AG08395 (cell line): Measurements from ENCODE around the gene DERL2.

ENCODE experiments used
- DNase-seq: peaks from one replicate; pipeline ENCODE4 v3.0.0; 2012; ENCODE audit warnings: mixed read lengths, low spot score

DERL2 gene

DNA sequence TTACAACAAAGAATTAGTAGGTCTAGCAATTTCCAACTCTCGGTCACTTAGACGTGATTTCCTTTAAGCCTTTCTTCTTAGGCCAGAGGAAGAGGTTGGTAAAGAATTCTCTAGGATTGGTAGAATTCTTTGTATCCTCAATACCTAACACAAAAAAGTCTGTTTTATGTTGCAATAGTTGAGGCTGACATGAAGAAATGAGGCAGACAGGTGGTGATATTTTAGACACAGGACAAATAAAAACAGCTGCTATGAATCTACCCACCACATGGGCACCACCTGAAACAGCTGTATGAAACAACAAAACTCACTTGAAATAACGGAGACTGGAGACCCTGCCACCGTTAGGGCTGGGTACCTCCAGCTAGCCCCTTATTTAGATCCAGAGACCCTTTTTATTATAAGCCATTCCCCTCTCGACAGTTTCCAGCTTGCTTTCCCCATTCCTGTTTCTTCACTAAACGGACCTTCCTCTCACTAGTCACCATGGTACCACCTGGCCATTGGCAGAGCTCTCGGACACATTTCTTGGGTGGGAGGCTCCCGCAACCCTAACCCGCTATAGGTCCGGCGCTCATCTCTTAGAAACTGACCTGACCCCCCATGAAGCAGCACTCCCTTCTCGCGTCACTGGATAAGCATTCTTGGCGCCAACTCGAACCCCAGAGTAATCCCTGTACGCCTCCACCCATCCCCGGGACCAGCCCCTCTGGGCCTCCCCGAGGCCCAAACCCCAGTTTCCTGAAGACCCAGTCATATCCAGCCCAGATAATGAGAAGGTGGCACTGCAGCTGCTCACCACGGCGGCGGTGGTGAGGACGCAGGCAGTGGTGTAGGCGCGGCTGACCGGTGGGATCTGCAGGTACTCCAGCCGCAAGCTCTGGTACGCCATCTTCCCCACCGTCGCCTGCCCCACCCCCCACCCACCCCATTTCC, at the start of gene DERL2:
Gene DERL2, minus strand, starts transcription at position 909 of the 936 bp plus-strand sequence. Its CDS starts 17 bp downstream, at position 892.
- no peak for DNase-seq

- DNase-seq, result no peak
Measured at GRCh38 chr17:5535436-5535835, 49.5 kb upstream of the DERL2 start.

DNA sequence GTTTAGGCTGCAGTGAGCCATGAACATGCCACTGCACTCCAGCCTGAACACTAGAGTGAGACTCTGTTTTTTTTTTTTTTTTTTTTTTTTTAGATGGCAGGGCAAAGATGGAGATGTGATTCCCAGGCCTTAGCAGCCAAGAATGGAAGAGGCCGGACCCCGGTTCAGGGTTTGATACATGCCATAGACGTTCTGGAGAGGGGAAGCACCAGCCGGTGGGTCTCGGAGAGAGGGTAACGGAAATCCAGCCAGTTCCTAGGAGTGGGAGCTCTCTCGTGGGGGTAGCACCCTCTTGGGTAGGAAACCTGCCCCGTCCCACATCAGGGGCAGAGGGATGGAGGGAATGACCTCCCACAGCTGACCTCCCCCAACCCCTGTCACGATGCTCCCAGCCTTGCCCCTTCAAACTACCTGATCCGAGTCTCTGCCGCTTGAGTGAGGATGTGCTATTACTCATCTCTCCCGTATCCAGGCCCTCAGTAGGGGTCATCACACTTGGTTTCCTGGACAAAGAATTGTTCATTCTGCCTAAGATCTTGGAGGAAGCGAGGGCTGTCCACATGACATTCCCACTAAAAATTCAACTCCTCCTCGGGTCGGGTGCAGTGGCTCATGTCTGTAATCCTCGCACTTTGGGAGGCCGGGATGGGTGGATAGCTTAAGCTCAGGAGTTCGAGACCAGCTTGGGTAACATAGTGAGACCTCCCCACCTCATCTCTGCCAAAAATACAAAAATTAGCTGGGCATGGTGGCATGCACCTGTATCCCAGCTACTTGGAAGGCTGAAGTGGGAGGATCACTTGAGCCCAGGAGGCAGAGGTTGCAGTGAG, 47.7 kb upstream of the DERL2 start:
- DNase-seq, result no peak

DNA sequence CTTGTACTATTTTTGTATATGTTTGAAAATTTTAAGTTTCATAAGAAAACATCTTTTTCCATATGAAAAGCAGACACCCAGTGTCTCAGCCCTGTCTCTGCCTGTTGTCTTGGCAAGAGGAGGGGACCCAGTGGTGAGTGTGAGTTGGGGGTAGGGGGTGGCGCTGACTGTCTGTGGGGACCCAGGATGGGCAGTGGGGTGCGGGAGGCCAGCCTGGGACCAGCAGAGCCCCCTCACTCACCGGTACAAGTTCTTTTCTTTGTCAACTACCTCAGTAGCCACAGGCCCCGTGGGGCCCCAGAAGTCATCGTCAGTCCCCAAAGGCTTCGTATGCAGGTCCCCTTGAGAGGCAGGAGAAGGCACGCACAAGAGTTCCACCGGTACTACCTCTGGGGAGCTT, 46.6 kb upstream of the DERL2 start:
- no peak for DNase-seq

GRCh38 chr17:5531085-5531418, 45.1 kb upstream of the DERL2 start:
- DNase-seq, result no peak

GRCh38 chr17:5530265-5531084, 44.5 kb upstream of the DERL2 start:
- no peak for DNase-seq

DNA sequence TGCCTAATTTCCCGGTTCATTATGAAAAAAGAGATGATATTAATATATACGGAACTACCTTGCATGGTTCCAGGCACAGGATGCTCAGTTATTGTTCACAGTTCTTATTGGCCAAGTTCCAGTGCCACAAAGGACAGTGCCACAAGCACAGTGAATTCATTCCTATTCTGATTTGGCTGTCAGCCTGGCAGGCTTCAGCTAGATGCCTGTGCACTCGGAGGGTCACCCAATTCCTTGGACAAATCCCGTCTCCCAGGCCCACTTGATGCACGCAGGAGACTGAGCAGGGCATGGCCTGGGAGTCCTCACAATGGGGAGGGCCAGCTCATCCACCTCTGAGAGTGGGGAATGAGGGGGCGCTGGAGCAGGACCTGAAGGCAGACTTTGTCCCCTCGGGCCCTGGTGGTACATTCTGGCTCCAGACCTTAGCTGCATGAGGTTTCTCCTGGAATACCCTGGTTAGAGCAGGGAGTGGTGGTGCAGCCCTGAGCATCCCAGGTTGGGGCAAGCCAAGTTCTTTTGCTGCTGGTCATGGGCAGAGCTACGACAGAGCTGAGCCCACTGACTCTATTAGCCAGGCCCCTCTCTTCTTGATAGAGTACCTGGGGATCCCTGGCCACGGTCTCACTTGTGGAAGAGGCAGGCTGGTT, 41.7 kb upstream of the DERL2 start:
- DNase-seq, result no peak

DNA sequence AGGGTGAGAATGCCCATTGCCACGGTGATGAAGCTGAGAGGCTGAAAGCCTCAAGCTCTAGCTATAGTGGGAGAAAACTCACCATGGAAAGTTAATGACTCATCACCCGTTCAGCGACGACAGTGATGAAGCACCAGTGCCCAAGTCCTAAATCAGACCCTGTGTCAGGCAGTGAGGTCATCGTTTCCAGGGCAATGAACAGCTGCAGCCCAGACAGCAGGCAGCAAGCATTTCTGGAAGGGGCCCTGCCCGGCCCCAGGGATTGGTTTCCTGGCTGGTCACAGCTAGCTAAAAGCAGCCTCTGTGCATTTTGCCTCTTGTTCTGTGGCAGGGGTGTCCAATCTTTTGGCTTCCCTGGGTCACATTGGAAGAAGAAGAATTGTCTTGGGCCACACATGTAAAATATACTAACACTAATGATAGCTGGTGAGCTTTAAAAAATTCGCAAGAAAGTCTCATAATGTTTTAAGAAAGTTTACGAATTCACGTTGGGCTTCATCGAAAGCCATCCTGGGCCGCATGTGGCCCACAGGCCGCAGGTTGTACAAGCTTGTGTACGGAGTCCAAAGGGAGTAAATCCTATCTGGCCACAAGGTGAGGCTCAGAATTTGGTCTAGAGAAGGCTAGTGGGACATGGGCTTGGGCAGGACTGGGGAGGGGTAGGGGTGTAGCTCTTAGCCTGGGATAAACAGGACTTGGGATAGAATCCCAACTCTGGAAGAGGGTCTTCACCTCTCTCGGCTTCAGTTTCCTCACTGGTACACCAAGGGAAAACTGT, 41.0 kb upstream of the DERL2 start:
- DNase-seq, result peak; percentile 97

DNA sequence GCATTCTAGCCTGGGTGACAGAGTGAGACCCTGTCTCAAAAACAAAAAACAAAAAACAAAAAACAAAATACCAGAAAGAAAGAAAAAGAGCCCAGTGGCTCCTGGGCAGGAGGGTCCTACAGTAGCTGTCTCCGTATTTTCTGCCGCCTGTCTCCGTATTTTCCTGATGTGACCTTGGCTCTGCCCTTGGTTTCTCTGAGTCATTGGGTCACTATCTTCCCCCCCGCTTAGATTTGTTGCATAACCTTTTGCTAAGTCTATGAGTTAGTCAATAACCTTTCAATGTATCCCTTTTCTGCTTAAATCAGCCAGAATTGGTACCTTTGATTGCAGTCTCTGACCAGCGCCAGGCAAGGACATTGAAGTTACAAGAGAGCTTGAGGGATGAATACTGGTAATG, 37.3 kb upstream of the DERL2 start:
- DNase-seq, result no peak

- DNase-seq, result no peak
Measured at GRCh38 chr17:5522476-5522875, 36.5 kb upstream of the DERL2 start.

DNA sequence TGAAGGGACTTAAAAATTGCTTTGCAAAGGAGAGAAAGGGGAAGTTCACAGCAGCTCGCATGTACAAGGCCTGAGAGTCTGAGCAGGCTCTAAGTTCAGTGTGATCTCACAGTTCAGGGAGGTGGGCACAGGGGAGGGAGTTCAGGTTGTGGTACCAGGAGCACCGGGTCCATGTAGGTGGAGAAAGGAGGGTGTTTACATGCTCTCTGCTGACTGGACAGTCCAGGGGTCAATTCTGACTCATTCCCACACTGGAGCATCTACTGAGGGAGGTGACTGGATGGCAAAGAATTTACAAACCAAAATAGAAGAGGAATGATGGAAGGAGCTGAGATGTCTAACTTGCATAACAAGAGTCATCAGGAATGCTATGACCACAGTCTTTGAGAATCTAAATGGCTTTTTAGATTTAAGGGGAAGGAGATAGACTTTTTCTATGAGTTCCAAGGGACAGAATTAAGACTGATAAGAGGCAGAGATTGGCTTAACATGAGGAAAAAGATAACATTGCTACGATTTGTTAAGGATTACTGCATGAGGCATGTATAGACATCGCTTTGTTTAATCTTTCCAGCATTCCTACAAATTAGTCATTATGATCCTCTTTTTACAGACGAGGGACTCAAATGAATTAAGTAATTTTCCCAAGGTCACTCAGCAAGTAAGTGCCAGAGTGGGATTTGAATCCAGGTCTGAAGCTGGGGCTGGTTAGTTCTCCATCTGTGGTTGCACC, 30.2 kb upstream of the DERL2 start:
- peak; percentile 96 for DNase-seq

DNA sequence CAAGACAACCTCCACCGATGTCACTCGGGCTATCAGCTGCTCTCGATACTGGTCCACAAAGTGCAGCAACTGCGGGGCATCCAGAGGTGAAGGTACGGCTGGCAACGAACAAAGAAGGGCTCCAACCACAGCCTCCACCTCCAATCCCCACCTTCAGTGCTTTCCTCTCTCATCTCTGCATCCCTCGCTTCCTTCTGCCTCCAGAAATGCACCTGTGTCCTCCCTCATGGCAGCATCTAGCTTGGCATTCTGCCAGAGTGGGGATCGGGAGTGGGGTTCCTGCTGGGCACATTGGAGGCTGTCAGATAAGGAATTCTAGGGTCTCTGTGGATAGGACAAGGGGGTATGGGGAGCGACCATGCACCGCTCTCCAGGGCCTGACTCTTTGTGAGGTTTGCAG, 29.0 kb upstream of the DERL2 start:
- DNase-seq, result no peak

GRCh38 chr17:5513628-5514027, 27.6 kb upstream of the DERL2 start:
- no peak for DNase-seq

DNA sequence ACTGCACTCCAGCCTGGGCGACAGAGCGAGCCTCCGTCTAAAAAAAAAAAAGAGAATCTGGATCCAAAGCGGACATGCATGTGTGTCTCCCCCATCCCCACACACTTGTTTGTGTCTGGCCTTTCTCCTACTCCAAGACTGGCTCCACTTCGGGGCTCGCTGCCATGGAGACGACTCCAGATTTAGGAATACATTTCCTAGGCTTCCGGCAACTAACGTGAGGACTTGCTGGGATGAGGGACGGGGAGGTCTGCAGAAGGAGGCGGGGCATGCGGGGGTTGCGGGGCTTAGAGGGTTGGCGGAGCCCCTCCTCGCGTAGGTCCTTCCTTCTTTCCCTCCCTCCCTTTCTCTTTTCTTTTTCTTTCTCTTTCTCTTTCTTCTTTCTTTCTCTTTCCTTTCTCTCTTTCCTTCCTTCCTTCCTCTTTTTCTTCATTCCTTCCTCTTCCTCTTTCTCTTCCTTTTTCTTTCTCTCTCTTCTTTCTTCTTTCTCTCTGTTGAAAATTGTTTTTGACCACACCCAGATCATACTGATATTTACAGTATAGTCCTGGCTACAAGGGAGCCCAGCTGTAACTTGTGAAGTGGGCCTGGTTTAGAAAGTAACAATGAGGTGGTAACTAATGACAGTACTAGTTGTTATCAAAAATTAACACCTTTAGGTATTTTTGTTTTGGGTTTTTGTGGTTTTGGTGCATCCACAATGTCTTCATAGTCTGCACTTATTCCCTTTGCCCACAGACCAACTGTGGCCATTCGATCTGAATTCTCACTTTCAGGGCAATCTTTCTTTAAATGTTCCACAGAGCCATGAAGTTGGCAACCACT, 25.6 kb upstream of the DERL2 start:
- no peak for DNase-seq

DNA sequence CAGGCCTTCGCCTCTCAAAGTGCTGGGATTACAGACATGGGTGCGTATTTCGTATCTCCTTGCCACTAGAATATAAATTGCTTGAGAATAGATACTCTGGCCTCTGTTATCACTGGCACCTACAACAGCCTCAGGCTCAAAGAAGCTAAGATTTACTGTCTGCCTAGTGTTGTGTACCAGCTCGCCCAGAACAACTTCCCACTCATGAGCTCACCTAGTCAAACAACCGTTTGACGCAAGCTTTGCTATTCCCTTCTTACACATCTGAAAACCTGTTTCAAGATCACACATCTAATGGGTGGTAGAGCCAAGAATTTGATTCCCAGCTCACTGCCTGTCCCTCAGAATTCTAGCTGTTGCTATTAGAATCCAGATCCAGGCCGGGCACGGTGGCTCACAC, 24.8 kb upstream of the DERL2 start:
- DNase-seq, result no peak

GRCh38 chr17:5509482-5509881, 23.5 kb upstream of the DERL2 start:
- DNase-seq, result no peak

GRCh38 chr17:5508810-5509209, 22.8 kb upstream of the DERL2 start:
- peak; percentile 27 for DNase-seq

DNA sequence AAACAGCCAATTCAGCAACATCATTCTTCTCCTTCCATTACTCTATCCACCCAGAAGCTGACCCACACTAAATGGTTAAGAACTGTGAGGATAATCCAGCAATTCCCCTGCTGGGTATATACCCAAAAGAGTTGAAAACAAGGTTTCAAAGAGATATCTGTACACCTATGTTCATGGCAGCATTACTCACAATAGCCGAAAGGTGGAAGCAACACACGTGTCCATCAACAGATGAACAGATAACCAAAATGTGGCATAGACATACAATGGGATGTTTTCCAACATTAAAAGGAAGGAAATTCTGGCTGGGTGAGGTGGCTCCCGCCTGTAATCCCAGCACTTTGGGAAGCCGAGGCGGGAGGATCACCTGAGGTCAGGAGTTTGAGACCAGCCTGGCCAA, 20.3 kb upstream of the DERL2 start:
- no peak for DNase-seq

DNA sequence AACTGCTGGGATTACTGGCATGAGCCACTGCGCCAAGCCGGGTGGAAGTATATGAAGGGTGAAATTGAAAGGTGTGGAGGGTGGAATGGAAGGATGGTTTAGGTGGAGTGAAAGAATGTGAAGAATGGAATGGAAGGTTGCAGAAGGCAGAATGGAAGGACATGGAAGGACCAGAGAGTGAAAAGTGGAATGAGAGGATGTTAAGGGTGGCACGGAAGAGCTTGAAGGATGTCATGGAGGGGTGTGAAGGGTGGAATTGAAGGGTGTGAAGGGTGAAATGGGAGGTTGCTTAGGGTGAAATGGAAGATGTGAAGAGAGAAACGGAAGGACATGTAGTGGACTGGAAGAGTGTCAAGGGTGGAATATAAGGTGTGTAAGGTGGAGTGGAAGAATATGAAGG, 16.6 kb upstream of the DERL2 start:
- DNase-seq, result no peak
